ENCODE data around the gene FAM174C. TPM values are rescaled to one million over a fixed set of nuclear protein-coding genes. Genes with fewer than 3 reads are reported as not detected.
A peak's percentile ranks its signal among the peaks of the same experiment; 100 is the strongest.

The FAM174C gene
- total RNA-seq, 3 donors from 2014 or later: 34.2 to 40.1 (median 39.8) TPM

GRCh38 chr19:1295169-1296012 lies 20.1 kb downstream of the FAM174C start:
- no peaks in the 10 kb centered on the region for H3K36me3 ChIP-seq (ENCODE audit: low read depth)
- intact Hi-C loops (cut with DNase I, micrococcal nuclease): no loop called here
- H3K4me1 ChIP-seq (ENCODE audit: low read depth): peaks cover 19% of the 10 kb centered on the region
- ATAC-seq (peak; percentile 13), DNase-seq (no peak)
- TF ChIP-seq CTCF (IDR thresholded peaks at IDR 0.05): no peak
- no peak overlapping the region for H3K4me3 ChIP-seq
- no peaks in the 10 kb centered on the region for H3K9me3 ChIP-seq

GRCh38 chr19:1296078-1296477 lies 20.7 kb downstream of the FAM174C start:
- intact Hi-C loops (cut with DNase I, micrococcal nuclease): no loop called here
- ATAC-seq (no peak), DNase-seq (no peak)
- Histone ChIP-seq H3K4me3 (no peak overlapping the region), H3K36me3 (ENCODE audit: low read depth) (no peaks in the 10 kb centered on the region), H3K4me1 (ENCODE audit: low read depth) (peaks cover 14% of the 10 kb centered on the region), H3K9me3 (no peaks in the 10 kb centered on the region)
- no peak for TF ChIP-seq CTCF (IDR thresholded peaks at IDR 0.05)

GRCh38 chr19:1296575-1297271 lies 21.4 kb downstream of the FAM174C start:
- H3K36me3 ChIP-seq (ENCODE audit: low read depth): no peaks in the 10 kb centered on the region
- no peaks in the 10 kb centered on the region for H3K9me3 ChIP-seq
- H3K4me3 ChIP-seq: no peak overlapping the region
- intact Hi-C loops (cut with DNase I, micrococcal nuclease): no loop called here
- DNase-seq (no peak), ATAC-seq (no peak)
- no peak for TF ChIP-seq CTCF (IDR thresholded peaks at IDR 0.05)
- peaks cover 8% of the 10 kb centered on the region for H3K4me1 ChIP-seq (ENCODE audit: low read depth)

GRCh38 chr19:1298235-1298634 lies 22.9 kb downstream of the FAM174C start:
- Histone ChIP-seq H3K4me3 (no peak overlapping the region), H3K4me1 (ENCODE audit: low read depth) (no peaks in the 10 kb centered on the region), H3K36me3 (ENCODE audit: low read depth) (no peaks in the 10 kb centered on the region), H3K9me3 (no peaks in the 10 kb centered on the region)
- DNase-seq (no peak), ATAC-seq (no peak)
- TF ChIP-seq CTCF (IDR thresholded peaks at IDR 0.05): no peak
- intact Hi-C loops (cut with DNase I, micrococcal nuclease): no loop called here

- DNase-seq: no peak
- Histone ChIP-seq H3K4me1 (ENCODE audit: low read depth) (peaks cover 9% of the 10 kb centered on the region), H3K9me3 (no peaks in the 10 kb centered on the region), H3K36me3 (ENCODE audit: low read depth) (no peaks in the 10 kb centered on the region), H3K4me3 (no peak overlapping the region)
- no peak for ATAC-seq
- intact Hi-C loops (cut with DNase I, micrococcal nuclease): no loop called here
- TF ChIP-seq CTCF (IDR thresholded peaks at IDR 0.05): no peak
Measured at GRCh38 chr19:1299801-1300200, 24.5 kb downstream of the FAM174C start.

All from mucosa of descending colon (tissue), 3 donors.